H1 (cell line): ENCODE measurements around the gene BEX2. TPM values are rescaled to one million over a fixed set of nuclear protein-coding genes. Genes with fewer than 3 reads are reported as not detected.

Experiments
- CTCF ChIA-PET: fragments of 300-600 bp; sonication (Branson Sonifier 250); formaldehyde crosslinking; loops from one replicate; lab custom pipeline; 2021; ENCODE audit not compliant: partially characterized antibody; lab: Charles Lee
- POLR2A ChIA-PET: fragments of 300-600 bp; sonication (Branson Sonifier 250); formaldehyde crosslinking; loops from one replicate; lab custom pipeline; 2021; ENCODE audit warnings: inconsistent platforms; ENCODE audit not compliant: partially characterized antibody; lab: Charles Lee
- DNase-seq, 2 experiments: peaks; one replicate each; pipeline versions ENCODE4 v3.0.0 to v3.0.0-alpha.2; 2010 to 2022; ENCODE audit warnings: low spot score in 2 of 2, low read depth in 1 of 2, mixed read lengths in 1 of 2
- FAIRE-seq: peaks from 2 replicates; lab custom pipeline; 2011; peaks lifted over from hg19 to GRCh38; lab: Jason Lieb, UNC
- H2AFZ ChIP-seq: 2 replicates; pipeline ENCODE4 v1.8.1; 2012; ENCODE audit warnings: low read length, inconsistent platforms
- H2AK5ac ChIP-seq: 2 replicates; pipeline ENCODE4 v1.6.1; 2013; ENCODE audit warnings: low read depth, low read length
- H2BK120ac ChIP-seq: replicated peaks from 2 replicates; pipeline ENCODE3; 2013; ENCODE audit warnings: low read depth, low read length, inconsistent platforms
- H2BK12ac ChIP-seq: 2 replicates; pipeline ENCODE4 v1.6.1; 2013; ENCODE audit warnings: low read depth, low read length
- H2BK15ac ChIP-seq: 2 replicates; pipeline ENCODE4 v1.6.1; 2013; ENCODE audit warnings: low read length
- H2BK20ac ChIP-seq: 2 replicates; pipeline ENCODE4 v1.6.1; 2013; ENCODE audit warnings: low read length
- H2BK5ac ChIP-seq: 2 replicates; pipeline ENCODE4 v1.6.1; 2013; ENCODE audit warnings: low read depth, low read length
- H3K14ac ChIP-seq: 2 replicates; pipeline ENCODE4 v1.6.1; 2013; ENCODE audit warnings: inconsistent platforms; ENCODE audit not compliant: insufficient read length
- H3K18ac ChIP-seq: 2 replicates; pipeline ENCODE4 v1.6.1; 2013; ENCODE audit warnings: low read length; ENCODE audit errors: extremely low read depth
- H3K23ac ChIP-seq: 2 replicates; pipeline ENCODE4 v1.6.1; 2013; ENCODE audit warnings: inconsistent platforms; ENCODE audit not compliant: insufficient read length
- H3K23me2 ChIP-seq: 2 replicates; pipeline ENCODE4 v1.6.1; 2013; ENCODE audit warnings: low read depth, low read length
- H3K27ac ChIP-seq: 2 replicates; pipeline ENCODE4 v1.6.1; 2011; ENCODE audit warnings: low read depth, low read length, inconsistent platforms
- H3K27me3 ChIP-seq, 4 experiments: replicated peaks in 1 of 4; 1 replicate in 1 of 4; 2 replicates in 3 of 4; pipeline versions ENCODE4 v1.6.1 to v1.8.1; 2011 to 2013; ENCODE audit warnings: low read length in 3 of 4, mild to moderate bottlenecking in 3 of 4, inconsistent platforms in 2 of 4, mixed read lengths in 2 of 4, moderate library complexity in 1 of 4; ENCODE audit not compliant: control insufficient read depth in 3 of 4, insufficient read depth in 3 of 4; ENCODE audit errors: extremely low read depth in 1 of 4
- H3K36me3 ChIP-seq, 4 experiments: 2 replicates each; pipeline versions ENCODE4 v1.6.1 to v1.8.1; 2011 to 2013; ENCODE audit warnings: mild to moderate bottlenecking in 4 of 4, low read length in 3 of 4, moderate library complexity in 2 of 4, control low read depth in 1 of 4, inconsistent platforms in 1 of 4; ENCODE audit not compliant: insufficient read depth in 4 of 4, control insufficient read depth in 2 of 4
- H3K4ac ChIP-seq: replicated peaks from 2 replicates; pipeline ENCODE3; 2013; ENCODE audit warnings: low read length, low read depth, mixed read lengths, inconsistent platforms; ENCODE audit not compliant: insufficient read length
- H3K4me1 ChIP-seq, 4 experiments: replicated peaks in 1 of 4; 1 replicate in 1 of 4; 2 replicates in 3 of 4; pipeline versions ENCODE4 v1.6.1 to v1.8.1; 2011 to 2013; ENCODE audit warnings: low read length in 3 of 4, inconsistent platforms in 2 of 4, mixed read lengths in 1 of 4; ENCODE audit not compliant: insufficient read depth in 4 of 4, control insufficient read depth in 3 of 4
- H3K4me2 ChIP-seq, 2 experiments: 2 replicates each; pipeline versions ENCODE4 v1.6.1 to v1.8.1; 2011 to 2013; ENCODE audit warnings: low read depth in 2 of 2, low read length in 2 of 2, control low read depth in 1 of 2, inconsistent platforms in 1 of 2, mild to moderate bottlenecking in 1 of 2; ENCODE audit not compliant: insufficient read depth in 1 of 2
- H3K4me3 ChIP-seq, 4 experiments: fragments of 200-600, 300-600 bp in 1 of 4; sonication (generic), shearing (Covaris generic), sonication (Bioruptor Twin) in 1 of 4; 2 replicates each; pipeline versions ENCODE4 v1.5.1 to v1.8.1; 2011 to 2016; ENCODE audit warnings: low read length in 4 of 4, low read depth in 3 of 4, control low read depth in 2 of 4, inconsistent platforms in 2 of 4, mild to moderate bottlenecking in 2 of 4, mixed read lengths in 1 of 4, moderate library complexity in 1 of 4; ENCODE audit not compliant: insufficient read depth in 2 of 4; ENCODE audit errors: extremely low read depth in 1 of 4
- H3K56ac ChIP-seq: replicated peaks from 2 replicates; pipeline ENCODE3; 2013; ENCODE audit warnings: low read depth, mild to moderate bottlenecking, mixed read lengths, low read length, inconsistent platforms; ENCODE audit not compliant: insufficient read length
- H3K79me1 ChIP-seq: 2 replicates; pipeline ENCODE4 v1.6.1; 2013; ENCODE audit warnings: low read depth, low read length, control low read depth
- H3K79me2 ChIP-seq, 2 experiments: 2 replicates each; pipeline versions ENCODE4 v1.6.1 to v1.8.1; 2012 to 2013; ENCODE audit warnings: low read length in 2 of 2, mild to moderate bottlenecking in 2 of 2, inconsistent platforms in 1 of 2; ENCODE audit not compliant: insufficient read depth in 2 of 2, control insufficient read depth in 1 of 2
- H3K9ac ChIP-seq, 4 experiments: replicated peaks in 1 of 4; 1 replicate in 1 of 4; 2 replicates in 3 of 4; pipeline versions ENCODE4 v1.6.1 to v1.8.1; 2011 to 2013; ENCODE audit warnings: low read depth in 3 of 4, low read length in 3 of 4, control low read depth in 2 of 4, mild to moderate bottlenecking in 2 of 4, moderate library complexity in 2 of 4, inconsistent platforms in 1 of 4; ENCODE audit errors: extremely low read depth in 1 of 4
- H3K9me3 ChIP-seq, 2 experiments: 2 replicates each; pipeline versions ENCODE4 v1.6.1 to v1.8.1; 2012 to 2013; ENCODE audit warnings: mild to moderate bottlenecking in 2 of 2, moderate library complexity in 2 of 2, control low read depth in 1 of 2, inconsistent platforms in 1 of 2, low read depth in 1 of 2, low read length in 1 of 2, mixed read lengths in 1 of 2; ENCODE audit not compliant: insufficient read depth in 2 of 2
- H4K20me1 ChIP-seq, 2 experiments: replicated peaks in 1 of 2; 2 replicates each; pipeline versions ENCODE3 to v1.8.1; 2011 to 2013; ENCODE audit warnings: inconsistent platforms in 2 of 2, low read length in 2 of 2, mild to moderate bottlenecking in 1 of 2; ENCODE audit not compliant: insufficient read depth in 2 of 2, control insufficient read depth in 1 of 2
- H4K5ac ChIP-seq: 2 replicates; pipeline ENCODE4 v1.6.1; 2013; ENCODE audit warnings: low read length, low read depth, mixed read lengths, inconsistent platforms; ENCODE audit not compliant: insufficient read length
- H4K8ac ChIP-seq: 2 replicates; pipeline ENCODE4 v1.8.0; 2013; ENCODE audit warnings: mild to moderate bottlenecking, moderate library complexity, low read length, inconsistent platforms; ENCODE audit not compliant: insufficient read depth; ENCODE audit errors: extremely low read depth
- H4K91ac ChIP-seq: replicated peaks from 2 replicates; pipeline ENCODE3; 2013; ENCODE audit warnings: low read length, mixed read lengths, inconsistent platforms; ENCODE audit not compliant: insufficient read length
- KDM1A ChIP-seq: fragments of 200-600, 300-600 bp; sonication (generic); IDR thresholded peaks from 2 replicates; pipeline ENCODE4 v1.7.1; 2016; ENCODE audit warnings: mild to moderate bottlenecking, low read length, borderline replicate concordance
- POU5F1 ChIP-seq: IDR thresholded peaks from 2 replicates; pipeline ENCODE4 v1.6.1; 2011; ENCODE audit warnings: low read depth, mild to moderate bottlenecking, low read length, moderate library complexity
- SP2 ChIP-seq: IDR thresholded peaks from 2 replicates; pipeline ENCODE4 v1.6.1; 2012; ENCODE audit warnings: mild to moderate bottlenecking, low read length, inconsistent platforms
- SP4 ChIP-seq: IDR thresholded peaks from 2 replicates; pipeline ENCODE4 v1.6.1; 2012; ENCODE audit warnings: low read length, inconsistent platforms
- WGBS, 2 experiments: shearing (Covaris generic) in 1 of 2; methylation state at CpG; one replicate each; pipeline versions ENCODE4 v1.1.6 to v1.1.7; 2013 to 2015; ENCODE audit warnings: low lambda C conversion rate in 2 of 2, mixed read lengths in 2 of 2, inconsistent platforms in 1 of 2, low coverage in 1 of 2, missing lambda C conversion rate in 1 of 2; ENCODE audit not compliant: insufficient replicate concordance in 2 of 2, insufficient coverage in 1 of 2, insufficient read length in 1 of 2; ENCODE audit errors: extremely low coverage in 1 of 2, missing lambda C conversion rate in 1 of 2; 5-methylcytosine and 5-hydroxymethylcytosine counted together
- polyA plus RNA-seq, 7 experiments: library from polyadenylated mRNA; depleted of rRNA in 3 of 7; stranded (reverse) in 5 of 7; unstranded in 2 of 7; fragments of >200 nt in 5 of 7; fragments of 200-250 nt in 2 of 7; gene quantifications; 1 replicate in 5 of 7; 2 replicates in 1 of 7; 4 replicates in 1 of 7; pipeline versions ENCODE4 v1.2.1 to v1.2.3, GENCODE V29; 2011 to 2013; ENCODE audit warnings: missing spikeins in 2 of 7, mixed read lengths in 2 of 7
- total RNA-seq: library from RNA; stranded (reverse); fragmentation: NEBNext Ultra II Directional; extraction: Animal tissue kit (Norgen Biotek cat#: 25700); gene quantifications from 2 replicates; pipeline ENCODE4 v1.2.1, GENCODE V29; 2021

The BEX2 gene
- total and polyA plus RNA-seq, 2 of the 8 experiments (the other 6 are each of a cell fraction or from before 2014, with no cell fraction given), result 53.8 to 60.2 TPM

GRCh38 chrX:103276581-103277002 is 34.2 kb downstream of the BEX2 start, which contains the start of gene TCEAL5:
Gene TCEAL5 (minus strand): TSS chrX:103276750. CDS start chrX:103274563, 2,187 bp downstream.
- H3K23me2 ChIP-seq, result peaks cover 3% of the 10 kb centered on the region; the same call in 1 of the 2 replicates
- H3K79me1 ChIP-seq, result no peaks in the 10 kb centered on the region
- no peaks in the 10 kb centered on the region; a peak in 1 of 7 replicates for H3K27me3 ChIP-seq
- H2AK5ac ChIP-seq, result no peak within 1 kb of the TSS
- H4K91ac ChIP-seq, result no peak within 1 kb of the TSS
- no peak within 1 kb of the TSS for H4K8ac ChIP-seq
- H3K36me3 ChIP-seq, result no peaks in the 10 kb centered on the region
- no peak within 1 kb of the TSS for H4K5ac ChIP-seq
- H3K27ac ChIP-seq, result no peak within 1 kb of the TSS
- no peak within 1 kb of the TSS for H2BK5ac ChIP-seq
- H4K20me1 ChIP-seq, result no peaks in the 10 kb centered on the region
- H3K56ac ChIP-seq, result no peak within 1 kb of the TSS
- H3K4ac ChIP-seq, result no peak within 1 kb of the TSS
- H2BK120ac ChIP-seq, result no peak within 1 kb of the TSS
- peak within 1 kb of the TSS; percentile 28 to 66 for H3K4me2 ChIP-seq
- WGBS, 2 experiments, result 76% methylated on average over 13 of the region's 17 CpGs; no CpG with 5 or more reads in 1 of the 2 experiments
- no peaks in the 10 kb centered on the region for H3K9me3 ChIP-seq
- no peak within 1 kb of the TSS for H2BK20ac ChIP-seq
- no peaks in the 10 kb centered on the region for H3K79me2 ChIP-seq
- H3K9ac ChIP-seq, result no peak within 1 kb of the TSS
- H3K14ac ChIP-seq, result no peak within 1 kb of the TSS
- H3K4me3 ChIP-seq, result peak within 1 kb of the TSS in 2 of 4 experiments; percentile 22 to 32; a peak in 3 of 8 replicates
- DNase-seq (peak in 1 of 2 experiments; percentile 46), FAIRE-seq (no peak)
- H3K23ac ChIP-seq, result no peak within 1 kb of the TSS
- H2BK12ac ChIP-seq, result no peak within 1 kb of the TSS
- no peak within 1 kb of the TSS; the same call in 1 of the 2 replicates for H3K18ac ChIP-seq
- H3K4me1 ChIP-seq, result no peaks in the 10 kb centered on the region
- H2BK15ac ChIP-seq, result no peak within 1 kb of the TSS
- H2AFZ ChIP-seq, result no peak within 1 kb of the TSS
- POLR2A ChIA-PET, result interaction anchor here (0.9 to 1.7 kb wide), 2 partner anchors 9 to 23 kb away, joined by 3 read pairs; no protein-coding TSS in a partner anchor
- CTCF ChIA-PET, result interaction anchor here (1.9 kb wide), 1 partner anchor 8 kb away, joined by 6 read pairs; no protein-coding TSS in a partner anchor
- TF ChIP-seq SP2, result no peak
- no peak for TF ChIP-seq SP4
- TF ChIP-seq POU5F1, result no peak
- no peak for TF ChIP-seq KDM1A
